ENCODE results near the gene ZC3H4. TPM values are rescaled to one million over a fixed set of nuclear protein-coding genes. Genes with fewer than 3 reads are reported as not detected.

The ZC3H4 gene
- total and polyA plus RNA-seq, 10 of the 15 experiments (the other 5 are each of a cell fraction or from before 2014, with no cell fraction given): 5.1 to 86.3 (median 15.5) TPM

DNA sequence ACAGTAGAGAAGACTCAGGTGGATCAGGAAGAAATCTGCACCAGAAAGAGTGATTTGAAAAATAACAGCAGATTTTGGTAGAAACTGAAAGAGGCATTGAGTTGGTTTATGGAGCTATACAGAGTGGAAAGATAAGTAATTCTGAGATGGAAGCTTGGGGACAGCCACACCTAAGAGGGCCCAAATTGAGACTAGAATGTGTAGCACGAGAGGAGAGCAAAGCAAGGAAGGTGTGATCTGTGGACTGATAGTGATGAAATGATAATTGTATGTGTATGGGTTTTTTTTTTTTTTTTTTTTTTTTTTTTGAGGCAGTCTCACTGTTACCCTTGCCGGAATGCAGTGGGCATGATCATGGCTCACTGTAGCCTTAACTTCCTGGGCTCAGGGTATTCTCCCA is 33.3 kb upstream of the ZC3H4 start (continued):
- TF ChIP-seq, protein P1, sequence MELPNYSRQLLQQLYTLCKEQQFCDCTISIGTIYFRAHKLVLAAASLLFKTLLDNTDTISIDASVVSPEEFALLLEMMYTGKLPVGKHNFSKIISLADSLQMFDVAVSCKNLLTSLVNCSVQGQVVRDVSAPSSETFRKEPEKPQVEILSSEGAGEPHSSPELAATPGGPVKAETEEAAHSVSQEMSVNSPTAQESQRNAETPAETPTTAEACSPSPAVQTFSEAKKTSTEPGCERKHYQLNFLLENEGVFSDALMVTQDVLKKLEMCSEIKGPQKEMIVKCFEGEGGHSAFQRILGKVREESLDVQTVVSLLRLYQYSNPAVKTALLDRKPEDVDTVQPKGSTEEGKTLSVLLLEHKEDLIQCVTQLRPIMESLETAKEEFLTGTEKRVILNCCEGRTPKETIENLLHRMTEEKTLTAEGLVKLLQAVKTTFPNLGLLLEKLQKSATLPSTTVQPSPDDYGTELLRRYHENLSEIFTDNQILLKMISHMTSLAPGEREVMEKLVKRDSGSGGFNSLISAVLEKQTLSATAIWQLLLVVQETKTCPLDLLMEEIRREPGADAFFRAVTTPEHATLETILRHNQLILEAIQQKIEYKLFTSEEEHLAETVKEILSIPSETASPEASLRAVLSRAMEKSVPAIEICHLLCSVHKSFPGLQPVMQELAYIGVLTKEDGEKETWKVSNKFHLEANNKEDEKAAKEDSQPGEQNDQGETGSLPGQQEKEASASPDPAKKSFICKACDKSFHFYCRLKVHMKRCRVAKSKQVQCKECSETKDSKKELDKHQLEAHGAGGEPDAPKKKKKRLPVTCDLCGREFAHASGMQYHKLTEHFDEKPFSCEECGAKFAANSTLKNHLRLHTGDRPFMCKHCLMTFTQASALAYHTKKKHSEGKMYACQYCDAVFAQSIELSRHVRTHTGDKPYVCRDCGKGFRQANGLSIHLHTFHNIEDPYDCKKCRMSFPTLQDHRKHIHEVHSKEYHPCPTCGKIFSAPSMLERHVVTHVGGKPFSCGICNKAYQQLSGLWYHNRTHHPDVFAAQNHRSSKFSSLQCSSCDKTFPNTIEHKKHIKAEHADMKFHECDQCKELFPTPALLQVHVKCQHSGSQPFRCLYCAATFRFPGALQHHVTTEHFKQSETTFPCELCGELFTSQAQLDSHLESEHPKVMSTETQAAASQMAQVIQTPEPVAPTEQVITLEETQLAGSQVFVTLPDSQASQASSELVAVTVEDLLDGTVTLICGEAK (IDR thresholded peaks at IDR 0.05; ENCODE audit: borderline replicate concordance): no peak

DNA sequence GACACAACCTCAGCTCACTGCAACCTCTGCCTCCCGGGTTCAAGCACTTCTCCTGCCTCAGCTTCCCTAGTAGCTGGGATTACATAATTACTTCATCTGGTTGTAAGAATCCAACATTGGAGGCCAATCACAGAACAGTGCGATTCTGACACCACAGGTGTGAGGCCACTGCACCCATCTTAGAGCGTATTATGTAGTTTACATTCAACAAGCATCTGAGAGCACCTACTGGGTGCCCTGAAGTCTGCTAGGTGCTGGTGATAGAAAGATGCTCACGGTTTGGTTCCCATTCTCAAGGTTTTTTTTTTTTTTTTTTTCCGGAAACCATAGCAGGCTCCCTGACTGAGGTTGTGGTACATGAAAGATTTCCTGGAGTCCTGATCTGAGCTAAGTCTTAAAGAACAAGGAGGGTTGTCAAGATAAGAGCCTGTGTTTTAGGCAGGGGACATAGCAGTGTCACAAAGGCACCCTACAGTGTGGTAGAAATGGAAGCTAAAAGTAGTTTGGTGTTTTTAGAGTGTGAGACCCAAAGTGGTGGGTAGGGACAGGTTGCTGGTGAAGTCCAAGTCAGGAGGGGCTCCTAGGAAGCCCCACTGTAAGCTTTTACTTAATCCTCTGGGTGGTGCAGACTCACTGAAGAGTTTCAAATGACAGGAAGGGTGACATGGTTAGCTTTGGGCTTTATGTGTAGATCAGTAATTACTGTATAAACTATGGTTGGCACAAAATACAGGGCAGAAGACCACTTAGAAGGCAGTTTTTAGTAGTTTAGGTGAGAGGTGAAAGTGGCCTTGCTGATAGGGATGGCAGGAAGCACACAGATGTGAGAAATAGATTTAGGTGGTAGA is 32.3 kb upstream of the ZC3H4 start:
- BruUV-seq (replicated peaks): TSS peak; percentile 58
- ChIA-PET SMC1A (ENCODE audit: uncharacterized antibody, unreplicated experiment) (interaction anchor here (0.6 to 1.3 kb wide), 3 partner anchors 14 to 377 kb away, joined by 3 to 6 read pairs (median 3); no protein-coding TSS in a partner anchor), RAD21 (ENCODE audit: unreplicated experiment) (interaction anchor here (0.7 to 1.7 kb wide), 2 partner anchors 11 to 98 kb away, joined by 4 read pairs; no protein-coding TSS in a partner anchor), CTCF (interaction anchor here (0.6 to 1.8 kb wide), 12 partner anchors 10 to 111 kb away, joined by 3 to 10 read pairs (median 4); no protein-coding TSS in a partner anchor), POLR2A (interaction anchor here (0.6 to 0.7 kb wide), 2 partner anchors 99 to 489 kb away, joined by 4 to 8 read pairs; no protein-coding TSS in a partner anchor)
- Histone ChIP-seq H3K27me3 (replicated peaks in 1 of 2; ENCODE audit: control insufficient read depth in 2 of 2, insufficient read depth in 2 of 2, low read length in 1 of 2) (no peaks in the 10 kb centered on the region), H3K4me2 (ENCODE audit: control insufficient read depth, insufficient read depth) (no peak overlapping the region), H3K4me1 (ENCODE audit: control insufficient read depth, insufficient read depth, low read length) (no peaks in the 10 kb centered on the region), H3K36me3 (ENCODE audit: control insufficient read depth in 2 of 2, insufficient read depth in 2 of 2, low read length in 1 of 2) (peaks cover 18 to 32% of the 10 kb centered on the region in 2 experiments), H4K20me1 (ENCODE audit: control insufficient read depth, insufficient read depth) (no peaks in the 10 kb centered on the region), H3K4me3 (no peak overlapping the region), H3K9me3 (replicated peaks; ENCODE audit: control insufficient read depth, insufficient read depth, low read length) (no peaks in the 10 kb centered on the region), H3K27ac (ENCODE audit: control insufficient read depth, insufficient read depth) (no peak overlapping the region), H2AFZ (ENCODE audit: control insufficient read depth, low read depth, low read length) (no peak overlapping the region), H3K9ac (ENCODE audit: control insufficient read depth, insufficient read depth, low read length) (no peak overlapping the region), H3K79me2 (ENCODE audit: control insufficient read depth, insufficient read depth, low read length) (peaks cover 11% of the 10 kb centered on the region)
- intact Hi-C loops (cut with micrococcal nuclease; ENCODE audit: unreplicated experiment) (no loop called here), in situ Hi-C loops (cut with MboI) (loop anchor here (5.0 kb wide), 1 partner anchor 101 kb away; no protein-coding TSS in a partner anchor)
- WGBS (ENCODE audit: insufficient coverage, insufficient replicate concordance, low lambda C conversion rate, missing lambda C conversion rate): 100% methylated on average over 5 of the region's 5 CpGs
- no peak for DNase-seq (ENCODE audit: low read depth, low spot score)
- FAIRE-seq: no peak
- no peak for ATAC-seq
- TF ChIP-seq POLR2A (IDR thresholded peaks at IDR 0.05; ENCODE audit: low read depth, low read length): no peak
- TF ChIP-seq ZZZ3 (IDR thresholded peaks at IDR 0.05; ENCODE audit: control insufficient read depth, insufficient read length, low read depth): no peak
- TF ChIP-seq SMARCA5 (IDR thresholded peaks at IDR 0.05): no peak
- no peak for TF ChIP-seq SUPT20H (IDR thresholded peaks at IDR 0.05; ENCODE audit: borderline replicate concordance, control insufficient read depth, low read depth, low read length)
- no peak for TF ChIP-seq HCFC1 (IDR thresholded peaks at IDR 0.05; ENCODE audit: low read length)
- TF ChIP-seq, protein P2, sequence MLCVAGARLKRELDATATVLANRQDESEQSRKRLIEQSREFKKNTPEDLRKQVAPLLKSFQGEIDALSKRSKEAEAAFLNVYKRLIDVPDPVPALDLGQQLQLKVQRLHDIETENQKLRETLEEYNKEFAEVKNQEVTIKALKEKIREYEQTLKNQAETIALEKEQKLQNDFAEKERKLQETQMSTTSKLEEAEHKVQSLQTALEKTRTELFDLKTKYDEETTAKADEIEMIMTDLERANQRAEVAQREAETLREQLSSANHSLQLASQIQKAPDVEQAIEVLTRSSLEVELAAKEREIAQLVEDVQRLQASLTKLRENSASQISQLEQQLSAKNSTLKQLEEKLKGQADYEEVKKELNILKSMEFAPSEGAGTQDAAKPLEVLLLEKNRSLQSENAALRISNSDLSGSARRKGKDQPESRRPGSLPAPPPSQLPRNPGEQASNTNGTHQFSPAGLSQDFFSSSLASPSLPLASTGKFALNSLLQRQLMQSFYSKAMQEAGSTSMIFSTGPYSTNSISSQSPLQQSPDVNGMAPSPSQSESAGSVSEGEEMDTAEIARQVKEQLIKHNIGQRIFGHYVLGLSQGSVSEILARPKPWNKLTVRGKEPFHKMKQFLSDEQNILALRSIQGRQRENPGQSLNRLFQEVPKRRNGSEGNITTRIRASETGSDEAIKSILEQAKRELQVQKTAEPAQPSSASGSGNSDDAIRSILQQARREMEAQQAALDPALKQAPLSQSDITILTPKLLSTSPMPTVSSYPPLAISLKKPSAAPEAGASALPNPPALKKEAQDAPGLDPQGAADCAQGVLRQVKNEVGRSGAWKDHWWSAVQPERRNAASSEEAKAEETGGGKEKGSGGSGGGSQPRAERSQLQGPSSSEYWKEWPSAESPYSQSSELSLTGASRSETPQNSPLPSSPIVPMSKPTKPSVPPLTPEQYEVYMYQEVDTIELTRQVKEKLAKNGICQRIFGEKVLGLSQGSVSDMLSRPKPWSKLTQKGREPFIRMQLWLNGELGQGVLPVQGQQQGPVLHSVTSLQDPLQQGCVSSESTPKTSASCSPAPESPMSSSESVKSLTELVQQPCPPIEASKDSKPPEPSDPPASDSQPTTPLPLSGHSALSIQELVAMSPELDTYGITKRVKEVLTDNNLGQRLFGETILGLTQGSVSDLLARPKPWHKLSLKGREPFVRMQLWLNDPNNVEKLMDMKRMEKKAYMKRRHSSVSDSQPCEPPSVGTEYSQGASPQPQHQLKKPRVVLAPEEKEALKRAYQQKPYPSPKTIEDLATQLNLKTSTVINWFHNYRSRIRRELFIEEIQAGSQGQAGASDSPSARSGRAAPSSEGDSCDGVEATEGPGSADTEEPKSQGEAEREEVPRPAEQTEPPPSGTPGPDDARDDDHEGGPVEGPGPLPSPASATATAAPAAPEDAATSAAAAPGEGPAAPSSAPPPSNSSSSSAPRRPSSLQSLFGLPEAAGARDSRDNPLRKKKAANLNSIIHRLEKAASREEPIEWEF (IDR thresholded peaks at IDR 0.05; ENCODE audit: insufficient replicate concordance, low read depth, low read length): no peak
- TF ChIP-seq, protein P3, sequence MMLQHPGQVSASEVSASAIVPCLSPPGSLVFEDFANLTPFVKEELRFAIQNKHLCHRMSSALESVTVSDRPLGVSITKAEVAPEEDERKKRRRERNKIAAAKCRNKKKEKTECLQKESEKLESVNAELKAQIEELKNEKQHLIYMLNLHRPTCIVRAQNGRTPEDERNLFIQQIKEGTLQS (IDR thresholded peaks at IDR 0.05; ENCODE audit: borderline replicate concordance, extremely low read depth, low read depth, low read length): no peak
- no peak for TF ChIP-seq IKZF1 (conservative IDR thresholded peaks at IDR 0.05)

Data from GM12878 (cell line).